ENCODE measurements around the gene SKA1. TPM values are rescaled to one million over a fixed set of nuclear protein-coding genes. Genes with fewer than 3 reads are reported as not detected.

Gene SKA1
- total and polyA plus RNA-seq, 2 of the 4 experiments (the other 2 are of a cell fraction), result 5.8 to 5.9 TPM

- Histone ChIP-seq H2AK9ac (replicated peaks; ENCODE audit: low read depth, low read length, poor library complexity) (no peak overlapping the region), H3K9me3 (ENCODE audit: control insufficient read depth, insufficient read depth, low read length) (no peaks in the 10 kb centered on the region), H3K9ac (ENCODE audit: low read depth, low read length) (no peak overlapping the region), H3K27me3 (ENCODE audit: control insufficient read depth, insufficient read depth, low read length) (no peaks in the 10 kb centered on the region), H3K56ac (ENCODE audit: extremely low read depth, insufficient read depth, low read length) (no peak overlapping the region), H4K5ac (ENCODE audit: low read depth, low read length) (no peak overlapping the region), H3K4me3 (ENCODE audit: insufficient read depth, low read depth, low read length) (no peak overlapping the region), H3K23ac (ENCODE audit: low read depth, low read length) (no peak overlapping the region), H2BK15ac (ENCODE audit: low read depth, low read length) (no peak overlapping the region), H4K8ac (ENCODE audit: low read depth in 2 of 2, low read length in 2 of 2) (no peak overlapping the region), H2AFZ (replicated peaks; ENCODE audit: low read length, poor library complexity) (no peak overlapping the region), H3K14ac (replicated peaks; ENCODE audit: low read depth, low read length) (no peak overlapping the region), H2AK5ac (ENCODE audit: low read depth, low read length) (no peak overlapping the region), H3K36me3 (ENCODE audit: control insufficient read depth, insufficient read depth, low read length) (no peaks in the 10 kb centered on the region), H3K4ac (ENCODE audit: low read depth, low read length) (no peak overlapping the region), H3K27ac (ENCODE audit: insufficient read depth, low read length) (no peak overlapping the region), H3K9me1 (ENCODE audit: insufficient read depth, low read length) (no peaks in the 10 kb centered on the region), H3K79me1 (ENCODE audit: low read depth in 1 of 2, low read length in 2 of 2) (no peaks in the 10 kb centered on the region), H3K18ac (ENCODE audit: low read depth, low read length) (no peak overlapping the region), H2BK120ac (ENCODE audit: low read depth, low read length) (no peak overlapping the region), H3K4me1 (ENCODE audit: control insufficient read depth, insufficient read depth, low read length) (no peaks in the 10 kb centered on the region), H2BK20ac (ENCODE audit: low read depth, low read length) (no peak overlapping the region), H4K20me1 (ENCODE audit: insufficient read depth, low read length) (no peaks in the 10 kb centered on the region), H2BK5ac (ENCODE audit: low read depth, low read length, poor library complexity, severe bottlenecking) (no peak overlapping the region), H3K4me2 (ENCODE audit: low read depth, low read length) (no peak overlapping the region), H4K91ac (ENCODE audit: insufficient read depth, low read depth, low read length) (no peak overlapping the region)
- CTCF ChIA-PET, result interaction anchor here (0.5 kb wide), 1 partner anchor 134 kb away, joined by 3 read pairs; no protein-coding TSS in a partner anchor
- intact Hi-C loops (cut with micrococcal nuclease), result no loop called here
- POLR2A ChIA-PET (ENCODE audit: unreplicated experiment), result no interaction called here
- BruUV-seq (replicated peaks), result no TSS peak
- dilution Hi-C loops (cut with HindIII; ENCODE audit: low sequenced_read_pairs, unreplicated experiment), result no loop called here
- in situ Hi-C loops (cut with MboI; ENCODE audit: low sequenced_read_pairs), result no loop called here
- TF ChIP-seq RAD21 (IDR thresholded peaks at IDR 0.05; ENCODE audit: low read length) (no peak), MAZ (IDR thresholded peaks at IDR 0.05; ENCODE audit: borderline replicate concordance, low read depth, low read length) (no peak), USF2 (IDR thresholded peaks at IDR 0.05; ENCODE audit: low read depth, low read length) (no peak), CHD1 (IDR thresholded peaks at IDR 0.05; ENCODE audit: low read depth, low read length) (no peak), ELK1 (IDR thresholded peaks at IDR 0.05; ENCODE audit: borderline replicate concordance, low read depth, low read length) (no peak), MAFK (IDR thresholded peaks at IDR 0.05; ENCODE audit: low read depth, low read length) (no peak), RFX5 (IDR thresholded peaks at IDR 0.05; ENCODE audit: low read depth, low read length) (no peak), CEBPB (IDR thresholded peaks at IDR 0.05; ENCODE audit: low read depth, low read length) (no peak), RCOR1 (IDR thresholded peaks at IDR 0.05; ENCODE audit: insufficient replicate concordance, low read length) (no peak), SMC3 (IDR thresholded peaks at IDR 0.05; ENCODE audit: low read depth, low read length) (no peak), BHLHE40 (IDR thresholded peaks at IDR 0.05; ENCODE audit: low read depth, low read length) (no peak), MXI1 (IDR thresholded peaks at IDR 0.05; ENCODE audit: borderline replicate concordance, low read depth, low read length) (no peak), NFE2L2 (IDR thresholded peaks at IDR 0.05; ENCODE audit: low read depth, low read length) (no peak), CTCF (conservative IDR thresholded peaks at IDR 0.05; ENCODE audit: low read depth, low read length) (no peak), FOS (IDR thresholded peaks at IDR 0.05; ENCODE audit: low read depth, low read length) (no peak)
- WGBS, 2 experiments (ENCODE audit: extremely low coverage in 2 of 2, insufficient read length in 1 of 2), result no CpG with 5 or more reads among the region's 4 CpGs
- DNase-seq (no peak), ATAC-seq (ENCODE audit: low read depth) (no peak)
These were observed 66.2 kb downstream of the SKA1 start for GRCh38 chr18:50441016-50441415.

All from IMR-90 (cell line).